Activated CD8-positive, alpha-beta T cell treated with anti-CD3 and anti-CD28 coated beads for 36 hours (primary cell): Measurements from ENCODE around the gene SIRPA. TPM values are rescaled to one million over a fixed set of nuclear protein-coding genes. Genes with fewer than 3 reads are reported as not detected.

Experiments used
- ATAC-seq: fragments of 200-7000 bp; cut with Tn5 transposase; one replicate; pipeline ENCODE4 v1.10.0; 2021; ENCODE audit warnings: mild to moderate bottlenecking, moderate library complexity
- CTCF ChIA-PET: fragments of 350-600 bp; sonication (Branson Sonifier 250); formaldehyde crosslinking; loops from one replicate; lab custom pipeline; 2021; ENCODE audit warnings: antibody characterized with exemption; lab: Charles Lee
- POLR2A ChIA-PET: fragments of 350-600 bp; sonication (Branson Sonifier 250); formaldehyde crosslinking; loops from one replicate; lab custom pipeline; 2021; ENCODE audit warnings: antibody characterized with exemption; lab: Charles Lee
- DNase-seq: peaks from one replicate; pipeline ENCODE4 v3.0.0-alpha.2; 2020
- H3K27ac Mint-ChIP-seq: one replicate; pipeline ENCODE4 v1.8.0; 2021; ENCODE audit warnings: mild to moderate bottlenecking, mixed read lengths
- H3K27me3 Mint-ChIP-seq: one replicate; pipeline ENCODE4 v1.8.0; 2021; ENCODE audit warnings: mixed read lengths
- H3K36me3 Mint-ChIP-seq: one replicate; pipeline ENCODE4 v1.8.0; 2021; ENCODE audit warnings: low read depth, mixed read lengths
- H3K4me1 Mint-ChIP-seq: one replicate; pipeline ENCODE4 v1.8.0; 2021; ENCODE audit warnings: low read depth, mixed read lengths
- H3K4me3 Mint-ChIP-seq: one replicate; pipeline ENCODE4 v1.8.0; 2021; ENCODE audit warnings: mild to moderate bottlenecking, moderate library complexity, mixed read lengths
- H3K9me3 Mint-ChIP-seq: one replicate; pipeline ENCODE4 v1.8.0; 2021; ENCODE audit warnings: mixed read lengths
- CTCF ChIP-seq: fragments of 200-600 bp; IDR thresholded peaks from one replicate; pipeline ENCODE4 v1.8.0; 2022; ENCODE audit warnings: antibody characterized with exemption, mild to moderate bottlenecking
- intact Hi-C: fragments of 100-400 bp; cut with micrococcal nuclease; formaldehyde crosslinking; loops from one replicate; pipeline ENCODE4 v1.10.0; 2022
- total RNA-seq, 2 experiments: library from RNA; stranded (reverse); gene quantifications; one replicate each; pipeline ENCODE4 v1.2.3, GENCODE V29; 2021

Gene SIRPA
- total RNA-seq, 2 experiments from 2014 or later, result 0.09 TPM

DNA sequence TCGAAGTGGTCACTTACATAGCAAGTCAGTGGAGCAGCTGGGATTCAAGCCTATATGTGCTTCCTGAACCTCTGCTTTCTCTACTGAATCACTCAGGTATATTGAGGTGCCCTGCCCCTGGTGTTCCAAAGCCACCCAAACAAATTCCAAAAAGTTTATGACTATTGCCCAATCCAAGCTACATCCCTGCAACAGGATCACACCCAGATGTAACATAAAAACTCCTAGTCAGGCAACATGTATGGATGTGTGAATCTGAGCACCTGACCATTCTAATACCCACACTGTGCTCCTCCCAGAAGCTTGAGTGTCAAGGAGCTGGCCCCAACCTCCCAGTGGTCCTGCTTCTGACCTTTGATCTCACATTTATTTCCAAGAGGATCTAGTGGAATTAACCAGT, 39.5 kb upstream of the SIRPA start:
- H3K36me3 Mint-ChIP-seq, result no peaks in the 10 kb centered on the region

DNA sequence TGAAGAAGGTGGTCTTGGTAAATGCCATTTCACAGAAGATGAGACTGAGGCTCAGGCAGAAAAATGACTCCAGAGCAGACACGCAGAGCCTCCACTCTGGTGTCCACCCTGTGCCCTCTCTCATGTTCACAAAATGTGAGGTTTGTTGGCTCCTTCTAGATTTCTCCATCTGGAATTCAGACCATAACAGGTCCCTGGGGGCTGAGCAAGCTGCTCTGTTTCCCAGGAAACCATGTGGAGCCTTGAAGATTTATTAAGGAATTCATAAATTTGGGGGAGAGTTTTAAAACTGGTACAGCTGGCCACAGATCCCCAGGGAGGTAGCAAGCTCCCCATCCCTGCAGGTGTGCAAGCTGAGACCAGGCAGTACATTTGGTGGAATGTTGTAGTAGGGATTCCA, 38.8 kb upstream of the SIRPA start:
- no peaks in the 10 kb centered on the region for H3K36me3 Mint-ChIP-seq

More for the DNA sequence above, 39.5 kb upstream of the SIRPA start:
- no peak for ATAC-seq
- ChIA-PET POLR2A (interaction anchor here (0.5 to 0.9 kb wide), 2 partner anchors 15 to 511 kb away, joined by 3 read pairs; no protein-coding TSS in a partner anchor), CTCF (interaction anchor here (0.6 to 1.0 kb wide), 2 partner anchors 79 to 107 kb away, joined by 3 read pairs; no protein-coding TSS in a partner anchor)
- Mint-ChIP-seq H3K4me1 (peaks cover 7% of the 10 kb centered on the region), H3K4me3 (no peak overlapping the region), H3K9me3 (no peaks in the 10 kb centered on the region), H3K27ac (no peak overlapping the region), H3K27me3 (peaks cover 4% of the 10 kb centered on the region)
- intact Hi-C loops, result no loop called here
- no peak for TF ChIP-seq CTCF
- DNase-seq, result no peak

DNA sequence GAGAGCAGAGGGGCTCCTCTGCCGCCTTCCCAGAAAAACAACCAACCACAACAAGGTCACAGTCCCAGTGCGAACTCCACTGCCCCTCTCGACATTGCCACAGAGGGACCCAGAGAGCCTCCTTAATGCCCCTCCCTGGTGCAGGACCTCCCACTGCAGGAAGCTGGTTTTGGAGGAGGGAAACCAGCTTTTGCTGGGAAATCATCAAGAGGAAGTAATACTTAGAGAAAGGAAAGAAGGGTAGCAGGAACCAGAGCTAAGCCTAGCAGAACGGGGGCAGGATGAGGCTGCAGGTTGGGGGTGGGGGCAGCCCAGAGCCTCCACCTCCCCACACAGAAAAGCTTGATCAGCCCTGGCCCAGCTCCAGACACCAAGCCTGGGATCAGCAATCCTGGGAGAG, 37.7 kb upstream of the SIRPA start:
- Mint-ChIP-seq H3K27me3 (peaks cover 4% of the 10 kb centered on the region), H3K27ac (no peak overlapping the region), H3K9me3 (no peaks in the 10 kb centered on the region), H3K4me3 (no peak overlapping the region), H3K4me1 (no peaks in the 10 kb centered on the region), H3K36me3 (no peaks in the 10 kb centered on the region)
- CTCF ChIA-PET, result no interaction called here
- no peak for ATAC-seq
- no peak for DNase-seq
- intact Hi-C loops, result no loop called here
- POLR2A ChIA-PET, result no interaction called here
- TF ChIP-seq CTCF, result no peak

More for the DNA sequence above, 38.8 kb upstream of the SIRPA start:
- Mint-ChIP-seq H3K9me3 (no peaks in the 10 kb centered on the region), H3K4me3 (no peak overlapping the region), H3K27ac (no peak overlapping the region), H3K4me1 (no peaks in the 10 kb centered on the region), H3K27me3 (peaks cover 4% of the 10 kb centered on the region)
- POLR2A ChIA-PET, result no interaction called here
- TF ChIP-seq CTCF, result no peak
- ATAC-seq (no peak), DNase-seq (no peak)
- CTCF ChIA-PET, result interaction anchor here (1.0 kb wide), 1 partner anchor 107 kb away, joined by 3 read pairs; no protein-coding TSS in a partner anchor
- intact Hi-C loops, result no loop called here

DNA sequence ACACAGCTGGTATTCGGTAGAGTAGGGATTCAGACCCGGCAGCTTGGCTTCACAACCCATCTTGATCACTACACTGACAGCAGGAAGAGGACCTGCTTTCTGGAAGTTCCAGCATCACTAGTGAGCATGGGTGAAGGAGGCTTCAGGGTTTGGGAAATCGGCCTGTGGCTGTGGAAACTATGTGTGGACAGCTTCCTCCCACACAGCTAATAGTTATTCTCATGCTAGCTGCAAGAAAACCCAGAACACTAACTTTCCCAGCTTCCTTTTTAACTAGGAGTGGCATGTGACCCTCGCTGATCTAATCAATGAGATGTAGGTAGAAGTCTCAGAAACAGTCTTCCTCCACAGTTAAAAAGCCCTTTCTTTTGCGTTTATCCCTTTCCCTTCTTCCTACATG, 36.3 kb upstream of the SIRPA start:
- intact Hi-C loops, result no loop called here
- DNase-seq, result no peak
- Mint-ChIP-seq H3K9me3 (no peaks in the 10 kb centered on the region), H3K36me3 (no peaks in the 10 kb centered on the region), H3K27ac (no peak overlapping the region), H3K27me3 (peaks cover 10% of the 10 kb centered on the region), H3K4me3 (no peak overlapping the region), H3K4me1 (no peaks in the 10 kb centered on the region)
- TF ChIP-seq CTCF, result no peak
- ChIA-PET POLR2A (no interaction called here), CTCF (no interaction called here)
- no peak for ATAC-seq

DNA sequence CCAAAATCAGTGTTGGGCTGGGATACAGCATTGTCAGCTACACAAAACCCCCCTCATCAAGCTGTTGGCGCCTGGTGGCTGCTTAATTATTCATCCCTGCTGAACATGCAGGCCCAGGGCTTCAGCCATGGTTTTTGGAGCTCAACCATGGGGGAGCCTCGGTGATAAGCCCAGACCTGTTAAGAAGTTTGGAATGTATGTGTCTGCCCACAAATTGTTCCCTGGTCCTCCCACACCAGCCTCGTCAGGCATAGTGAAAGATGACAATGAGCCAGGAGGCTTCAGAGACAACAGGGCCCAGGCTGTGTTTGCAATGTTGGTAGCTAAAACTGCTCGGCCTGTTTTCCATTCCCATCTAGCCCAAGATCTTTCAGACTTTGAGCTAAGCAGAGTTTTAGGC, 34.8 kb upstream of the SIRPA start:
- CTCF ChIA-PET, result no interaction called here
- POLR2A ChIA-PET, result interaction anchor here (0.7 kb wide), 1 partner anchor 10 kb away, joined by 3 read pairs; no protein-coding TSS in a partner anchor
- H3K9me3 Mint-ChIP-seq, result no peaks in the 10 kb centered on the region
- H3K4me3 Mint-ChIP-seq, result no peak overlapping the region
- H3K27ac Mint-ChIP-seq, result no peak overlapping the region
- intact Hi-C loops, result no loop called here
- no peaks in the 10 kb centered on the region for H3K36me3 Mint-ChIP-seq
- TF ChIP-seq CTCF, result no peak
- peaks cover 9% of the 10 kb centered on the region for H3K27me3 Mint-ChIP-seq
- ATAC-seq (no peak), DNase-seq (no peak)
- no peaks in the 10 kb centered on the region for H3K4me1 Mint-ChIP-seq
